ENCODE measurements around the gene ST6GALNAC1.

Gene ST6GALNAC1

DNA sequence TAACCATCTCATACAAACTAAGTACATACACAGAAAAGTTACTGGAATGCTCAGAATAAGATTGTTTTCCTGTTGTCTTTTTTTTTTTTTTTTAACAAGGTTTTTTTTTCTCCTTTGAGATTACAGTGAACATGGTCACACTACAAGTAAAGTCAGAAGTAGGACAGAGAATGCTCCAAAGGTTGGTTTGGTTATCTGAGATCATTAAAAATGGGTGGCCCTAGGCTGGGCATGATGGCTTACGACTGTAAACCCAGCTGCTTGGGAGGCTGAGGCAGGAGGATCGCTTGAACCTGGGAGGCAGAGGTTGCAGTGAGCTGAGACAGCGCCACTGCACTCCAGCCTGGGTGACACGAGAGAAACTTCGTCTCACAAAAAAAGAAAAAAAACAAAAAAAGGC is 6.9 kb upstream of the ST6GALNAC1 start:
- DNase-seq (ENCODE audit: low spot score) = no peak

DNA sequence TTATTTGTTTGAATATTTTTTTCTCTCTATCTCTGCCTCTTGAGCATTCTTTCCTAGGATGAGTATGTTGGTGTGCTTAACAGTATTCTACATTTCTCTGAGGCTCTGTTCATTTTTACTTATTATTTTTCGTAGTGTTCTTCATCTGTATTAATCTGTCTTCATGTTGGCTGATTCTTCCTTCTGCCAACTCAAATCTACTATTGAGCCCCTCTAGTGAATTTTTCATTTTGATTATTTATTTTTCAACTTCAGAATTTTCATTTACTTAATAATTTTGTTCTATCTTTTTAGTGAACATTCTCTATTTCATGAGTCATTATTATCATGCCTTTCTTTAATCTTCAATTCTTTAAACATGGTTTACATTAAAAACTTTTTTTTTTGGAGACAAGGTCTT is 3.2 kb upstream of the ST6GALNAC1 start:
- Histone ChIP-seq H3K4me3 (ENCODE audit: severe bottlenecking) (no peak overlapping the region), H3K36me3 (ENCODE audit: low read depth) (no peaks in the 10 kb centered on the region), H3K9me3 (ENCODE audit: severe bottlenecking) (no peaks in the 10 kb centered on the region), H3K27me3 (ENCODE audit: insufficient read depth, poor library complexity, severe bottlenecking) (no peaks in the 10 kb centered on the region), H3K4me1 (ENCODE audit: insufficient read depth, poor library complexity, severe bottlenecking) (peaks cover 13% of the 10 kb centered on the region), H3K27ac (ENCODE audit: poor library complexity, severe bottlenecking) (no peak overlapping the region)
- DNase-seq (ENCODE audit: low spot score) (no peak), ATAC-seq (ENCODE audit: low read depth) (no peak)
- TF ChIP-seq, protein P1, sequence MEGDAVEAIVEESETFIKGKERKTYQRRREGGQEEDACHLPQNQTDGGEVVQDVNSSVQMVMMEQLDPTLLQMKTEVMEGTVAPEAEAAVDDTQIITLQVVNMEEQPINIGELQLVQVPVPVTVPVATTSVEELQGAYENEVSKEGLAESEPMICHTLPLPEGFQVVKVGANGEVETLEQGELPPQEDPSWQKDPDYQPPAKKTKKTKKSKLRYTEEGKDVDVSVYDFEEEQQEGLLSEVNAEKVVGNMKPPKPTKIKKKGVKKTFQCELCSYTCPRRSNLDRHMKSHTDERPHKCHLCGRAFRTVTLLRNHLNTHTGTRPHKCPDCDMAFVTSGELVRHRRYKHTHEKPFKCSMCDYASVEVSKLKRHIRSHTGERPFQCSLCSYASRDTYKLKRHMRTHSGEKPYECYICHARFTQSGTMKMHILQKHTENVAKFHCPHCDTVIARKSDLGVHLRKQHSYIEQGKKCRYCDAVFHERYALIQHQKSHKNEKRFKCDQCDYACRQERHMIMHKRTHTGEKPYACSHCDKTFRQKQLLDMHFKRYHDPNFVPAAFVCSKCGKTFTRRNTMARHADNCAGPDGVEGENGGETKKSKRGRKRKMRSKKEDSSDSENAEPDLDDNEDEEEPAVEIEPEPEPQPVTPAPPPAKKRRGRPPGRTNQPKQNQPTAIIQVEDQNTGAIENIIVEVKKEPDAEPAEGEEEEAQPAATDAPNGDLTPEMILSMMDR (IDR thresholded peaks at IDR 0.05; ENCODE audit: poor library complexity, severe bottlenecking) = no peak

More for the DNA sequence above, 6.9 kb upstream of the ST6GALNAC1 start:
- no peak for ATAC-seq (ENCODE audit: low read depth)
- Histone ChIP-seq H3K9me3 (ENCODE audit: severe bottlenecking) (no peaks in the 10 kb centered on the region), H3K36me3 (ENCODE audit: low read depth) (no peaks in the 10 kb centered on the region), H3K4me3 (ENCODE audit: severe bottlenecking) (no peak overlapping the region), H3K4me1 (ENCODE audit: insufficient read depth, poor library complexity, severe bottlenecking) (no peaks in the 10 kb centered on the region), H3K27ac (ENCODE audit: poor library complexity, severe bottlenecking) (no peak overlapping the region), H3K27me3 (ENCODE audit: insufficient read depth, poor library complexity, severe bottlenecking) (no peaks in the 10 kb centered on the region)
- TF ChIP-seq, protein P1 (IDR thresholded peaks at IDR 0.05; ENCODE audit: poor library complexity, severe bottlenecking) = no peak

DNA sequence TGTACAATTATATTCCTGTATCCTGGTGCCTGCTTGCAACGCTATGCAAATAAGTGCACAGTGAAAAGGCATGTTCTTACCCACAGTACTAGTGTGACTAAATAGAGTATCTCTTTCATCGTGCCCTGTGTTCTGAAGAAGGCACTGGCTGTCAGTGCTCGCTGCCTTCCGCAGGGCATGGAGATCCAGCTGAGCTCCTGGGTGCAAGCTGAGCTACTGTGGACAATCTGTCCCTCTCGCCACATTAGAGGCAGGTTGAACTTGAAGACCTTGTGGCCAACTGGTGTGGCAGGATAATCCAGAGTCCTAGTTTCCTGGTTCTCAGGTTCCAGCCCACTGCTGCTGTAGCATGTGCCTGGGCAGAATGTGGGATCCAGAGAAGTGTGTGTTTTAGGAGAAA is 1.9 kb upstream of the ST6GALNAC1 start:
- DNase-seq (ENCODE audit: low spot score) = no peak
- TF ChIP-seq, protein P1 (IDR thresholded peaks at IDR 0.05; ENCODE audit: poor library complexity, severe bottlenecking) = no peak
- no peak for ATAC-seq (ENCODE audit: low read depth)
- Histone ChIP-seq H3K36me3 (ENCODE audit: low read depth) (no peaks in the 10 kb centered on the region), H3K9me3 (ENCODE audit: severe bottlenecking) (no peaks in the 10 kb centered on the region), H3K27ac (ENCODE audit: poor library complexity, severe bottlenecking) (no peak overlapping the region), H3K27me3 (ENCODE audit: insufficient read depth, poor library complexity, severe bottlenecking) (no peaks in the 10 kb centered on the region), H3K4me1 (ENCODE audit: insufficient read depth, poor library complexity, severe bottlenecking) (peaks cover 25% of the 10 kb centered on the region), H3K4me3 (ENCODE audit: severe bottlenecking) (no peak overlapping the region)

DNA sequence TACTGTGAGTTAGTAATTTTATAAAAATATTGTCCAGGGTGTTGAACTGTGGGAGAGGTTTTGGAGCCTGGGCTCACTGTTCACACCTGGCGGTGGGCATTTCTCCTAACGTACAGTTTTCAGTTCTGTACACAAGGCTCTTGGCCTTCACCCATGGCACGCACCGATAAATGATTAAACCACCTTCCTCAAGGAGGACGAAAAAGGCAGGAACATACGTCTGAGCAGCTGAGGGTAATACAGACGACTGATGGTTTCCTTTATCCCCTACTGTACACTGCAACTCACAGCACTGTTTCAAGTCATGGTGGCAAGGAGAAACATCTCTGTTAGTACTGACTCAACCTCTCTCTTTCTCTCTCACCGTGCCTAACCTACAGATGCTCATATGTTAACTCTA is 1.4 kb upstream of the ST6GALNAC1 start:
- ATAC-seq (ENCODE audit: low read depth) (no peak), DNase-seq (ENCODE audit: low spot score) (no peak)
- Histone ChIP-seq H3K27ac (ENCODE audit: poor library complexity, severe bottlenecking) (no peak overlapping the region), H3K9me3 (ENCODE audit: severe bottlenecking) (no peaks in the 10 kb centered on the region), H3K36me3 (ENCODE audit: low read depth) (no peaks in the 10 kb centered on the region), H3K4me1 (ENCODE audit: insufficient read depth, poor library complexity, severe bottlenecking) (peaks cover 25% of the 10 kb centered on the region), H3K4me3 (ENCODE audit: severe bottlenecking) (no peak overlapping the region), H3K27me3 (ENCODE audit: insufficient read depth, poor library complexity, severe bottlenecking) (no peaks in the 10 kb centered on the region)
- TF ChIP-seq, protein P1 (IDR thresholded peaks at IDR 0.05; ENCODE audit: poor library complexity, severe bottlenecking) = no peak

DNA sequence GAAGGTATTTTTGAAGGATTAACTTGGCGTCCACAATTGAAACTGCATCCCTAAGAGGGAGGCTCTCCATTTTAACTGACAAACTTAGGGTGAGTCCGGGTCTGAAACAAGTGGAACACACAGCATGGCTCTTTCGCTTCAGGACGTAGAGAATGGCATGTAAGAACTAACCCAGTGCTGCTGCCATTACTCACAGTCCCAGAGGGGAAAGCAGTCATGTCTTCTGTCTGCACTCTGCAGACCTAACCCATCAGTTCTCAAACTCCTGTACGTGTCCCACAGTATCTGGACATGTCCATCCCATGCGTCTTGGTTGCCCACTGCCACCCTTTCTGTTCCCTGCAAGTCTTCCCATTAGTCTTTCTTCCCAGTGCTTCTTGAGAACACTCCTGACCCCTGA is 563 bp downstream of the ST6GALNAC1 start:
- Histone ChIP-seq H3K36me3 (ENCODE audit: low read depth) (no peaks in the 10 kb centered on the region), H3K27me3 (ENCODE audit: insufficient read depth, poor library complexity, severe bottlenecking) (no peaks in the 10 kb centered on the region), H3K4me1 (ENCODE audit: insufficient read depth, poor library complexity, severe bottlenecking) (peaks cover 25% of the 10 kb centered on the region), H3K9me3 (ENCODE audit: severe bottlenecking) (no peaks in the 10 kb centered on the region), H3K27ac (ENCODE audit: poor library complexity, severe bottlenecking) (no peak overlapping the region), H3K4me3 (ENCODE audit: severe bottlenecking) (no peak overlapping the region)
- DNase-seq (ENCODE audit: low spot score) (no peak), ATAC-seq (ENCODE audit: low read depth) (no peak)
- TF ChIP-seq, protein P1 (IDR thresholded peaks at IDR 0.05; ENCODE audit: poor library complexity, severe bottlenecking) = no peak
